NCI-H446 treated with DMSO at 0.1 percent for 48 hours (cell line): ENCODE measurements around the gene GTF2F2.
"Not testable (repeated sequence)": the region's sequence is repeated elsewhere in the genome, so short reads cannot be mapped to it uniquely, and the experiment has no call there.

ENCODE experiments used
- DNase-seq: peaks from one replicate; lab custom pipeline; 2025; lab: John Stamatoyannopoulos, UW

The GTF2F2 gene

GRCh38 chr13:45255247-45255987 is 135.1 kb downstream of the GTF2F2 start:
- no peak for DNase-seq

GRCh38 chr13:45256254-45256653 is 135.9 kb downstream of the GTF2F2 start:
- DNase-seq = no peak

DNA sequence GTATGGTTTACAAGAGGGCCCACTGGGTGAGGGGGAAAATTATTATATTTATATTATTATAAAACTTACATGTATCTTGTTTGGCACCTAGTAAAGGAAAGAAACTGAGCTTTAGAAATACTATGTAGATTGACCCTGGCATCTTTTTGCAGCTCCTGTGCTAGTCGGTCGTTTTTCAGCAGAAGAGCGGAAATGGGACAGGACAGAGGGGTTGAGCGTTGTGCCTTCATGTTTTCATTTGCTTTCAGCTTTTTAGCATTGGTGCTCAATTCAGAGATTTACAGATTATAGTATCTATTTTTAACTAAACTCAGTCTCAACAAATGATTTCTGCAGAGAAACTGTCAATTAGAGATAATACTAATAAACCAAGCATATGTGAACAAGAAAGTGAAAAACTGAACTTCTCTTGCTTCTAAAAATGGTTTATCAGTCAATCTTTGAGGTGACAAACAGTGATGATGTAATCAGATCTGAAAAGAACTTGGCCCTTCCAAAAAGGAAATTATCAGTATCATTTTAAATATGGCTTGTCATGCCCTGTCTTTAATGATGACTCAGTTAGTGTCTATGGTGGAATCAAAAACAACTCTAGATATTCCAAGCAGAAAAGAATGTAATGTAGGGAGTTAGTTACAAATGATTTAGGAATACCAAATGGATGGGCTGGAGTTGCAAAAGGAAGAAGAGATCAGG is 137.5 kb downstream of the GTF2F2 start:
- no peak for DNase-seq

- DNase-seq = no peak
Measured at GRCh38 chr13:45258334-45258675, 138.0 kb downstream of the GTF2F2 start.

- no peak for DNase-seq
Measured at GRCh38 chr13:45267215-45267614, 146.9 kb downstream of the GTF2F2 start.

GRCh38 chr13:45269204-45269603 is 148.9 kb downstream of the GTF2F2 start:
- no peak for DNase-seq

GRCh38 chr13:45276913-45277312 is 156.6 kb downstream of the GTF2F2 start:
- no peak for DNase-seq

GRCh38 chr13:45278096-45278645 is 157.9 kb downstream of the GTF2F2 start:
- DNase-seq = no peak

DNA sequence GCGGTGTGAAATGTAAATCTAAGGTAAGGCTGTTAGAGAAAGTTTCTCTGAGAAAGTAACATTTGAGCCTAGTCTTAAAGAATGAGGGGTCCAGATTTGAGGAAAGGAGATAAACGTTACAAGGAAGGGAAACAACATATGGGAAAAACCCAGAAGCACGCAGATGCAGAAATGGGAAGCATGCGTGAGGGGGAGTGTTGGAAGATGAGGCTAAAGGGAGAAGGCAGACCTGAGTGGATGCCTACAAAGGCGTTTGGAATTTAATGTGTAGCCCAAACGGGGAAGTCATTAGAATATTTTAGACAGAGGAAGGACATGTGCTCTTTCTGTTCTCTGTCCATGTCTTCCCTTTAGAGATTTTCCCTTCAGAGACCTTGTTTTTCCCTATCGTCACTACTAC is 159.7 kb downstream of the GTF2F2 start:
- no peak for DNase-seq

GRCh38 chr13:45280751-45281634 is 160.7 kb downstream of the GTF2F2 start:
- DNase-seq = peak; percentile 40

- no peak for DNase-seq
Measured at GRCh38 chr13:45282994-45283393, 162.7 kb downstream of the GTF2F2 start.

- no peak for DNase-seq
Measured at GRCh38 chr13:45289936-45290563, 169.7 kb downstream of the GTF2F2 start.

GRCh38 chr13:45292176-45292575 is 171.9 kb downstream of the GTF2F2 start:
- no peak for DNase-seq

GRCh38 chr13:45295536-45295935 is 175.2 kb downstream of the GTF2F2 start:
- no peak for DNase-seq

DNA sequence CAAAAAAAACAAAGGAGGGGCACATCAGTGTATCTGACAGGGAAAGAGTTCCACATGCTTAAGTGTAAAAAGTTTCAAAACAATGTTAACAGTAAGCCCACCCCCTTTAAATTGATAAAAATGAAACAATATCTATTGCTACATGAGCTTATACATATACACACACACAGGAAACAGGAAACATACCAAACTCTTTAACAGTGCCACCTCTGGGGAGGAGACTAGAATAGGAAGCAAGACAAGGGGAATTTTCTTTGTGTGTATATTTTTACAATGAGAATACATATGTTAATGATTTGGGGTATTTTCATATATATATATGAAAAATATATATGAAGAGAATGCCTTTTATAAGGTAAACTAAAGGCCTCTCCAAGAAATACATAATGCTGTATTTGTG is 175.9 kb downstream of the GTF2F2 start:
- no peak for DNase-seq

- no peak for DNase-seq
Measured at GRCh38 chr13:45297456-45298205, 177.3 kb downstream of the GTF2F2 start.

DNA sequence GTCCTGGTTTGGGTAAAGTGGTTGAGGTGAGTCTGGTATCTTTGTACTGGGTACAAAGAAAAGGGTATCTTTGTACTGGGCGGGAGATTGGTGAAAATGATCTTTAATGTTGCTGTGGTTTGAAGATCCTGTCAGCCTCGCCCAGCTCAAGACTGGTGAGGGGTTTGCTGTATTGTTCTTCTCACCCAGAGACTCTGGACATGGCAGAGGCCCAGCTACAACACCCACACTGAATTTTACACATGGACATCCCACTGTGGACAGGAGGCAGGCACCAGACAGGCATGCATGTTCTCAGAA is 177.8 kb downstream of the GTF2F2 start:
- no peak for DNase-seq

DNA sequence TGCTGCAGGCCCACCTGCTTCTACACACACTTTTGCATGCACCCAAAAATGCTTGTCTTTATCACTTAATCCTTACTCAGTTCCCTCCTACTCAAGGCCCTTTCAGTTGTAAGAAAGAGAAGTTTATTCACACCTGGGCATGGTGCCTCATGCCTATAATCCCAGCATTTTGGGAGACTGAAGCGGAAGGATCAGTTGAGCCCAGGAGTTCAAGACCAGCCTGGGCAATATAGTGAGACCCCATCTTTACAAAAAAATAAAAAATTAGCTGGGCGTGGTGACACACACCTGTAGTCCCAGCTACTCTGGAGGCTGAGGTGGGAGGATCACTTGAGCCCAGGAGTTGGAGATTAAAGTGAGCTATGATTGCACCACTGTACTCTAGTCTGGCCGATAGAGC is 178.2 kb downstream of the GTF2F2 start:
- not testable (repeated sequence) for DNase-seq

- DNase-seq = no peak
Measured at GRCh38 chr13:45299194-45299593, 178.9 kb downstream of the GTF2F2 start.

GRCh38 chr13:45300190-45300985 is 180.1 kb downstream of the GTF2F2 start:
- no peak for DNase-seq

DNA sequence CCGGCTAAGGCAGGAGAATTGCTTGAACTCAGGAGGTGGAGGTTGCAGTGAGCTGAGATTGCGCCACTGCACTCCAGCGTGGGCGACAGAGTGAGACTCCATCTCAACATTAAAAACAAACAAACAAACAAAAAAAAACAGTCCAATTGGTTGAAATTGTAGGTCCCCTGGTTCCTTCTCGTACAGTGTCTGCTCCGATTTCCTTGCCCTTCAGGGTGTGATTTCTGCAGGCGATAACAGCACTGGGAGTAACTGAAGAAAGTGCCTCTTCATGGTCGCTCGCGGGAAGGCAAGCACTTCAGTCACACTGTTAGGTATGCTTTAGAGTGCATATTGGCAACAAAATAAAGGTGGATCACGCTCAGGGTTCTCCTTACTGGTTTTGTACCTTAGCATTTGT is 181.0 kb downstream of the GTF2F2 start:
- DNase-seq = no peak
